GM23248 (cell line): ENCODE data around the gene ASIP.
"Not testable (repeated sequence)": the region's sequence is repeated elsewhere in the genome, so short reads cannot be mapped to it uniquely, and the experiment has no call there.

Experiments
- EZH2 ChIP-seq: fragments of 200-600 bp; sonication (generic); IDR thresholded peaks from 2 replicates; pipeline ENCODE4 v1.6.1; 2018; ENCODE audit warnings: antibody characterized with exemption, mild to moderate bottlenecking; ENCODE audit not compliant: insufficient read depth, poor library complexity, severe bottlenecking
- EZH2phosphoT487 ChIP-seq: fragments of 200-600 bp; sonication (generic); IDR thresholded peaks from 2 replicates; pipeline ENCODE4 v1.6.1; 2018; ENCODE audit warnings: antibody characterized with exemption, moderate library complexity, mild to moderate bottlenecking, low read depth; ENCODE audit not compliant: insufficient read depth

- TF ChIP-seq EZH2, EZH2phosphoT487: not testable (repeated sequence)
Observed at GRCh38 chr20:34298294-34298784, 57.1 kb downstream of the ASIP start.
